Stimulated activated CD8-positive, alpha-beta memory T cell treated with anti-CD3 and anti-CD28 coated beads, Interleukin-12 subunit alpha, Interleukin-12 subunit beta, amount 100 ng/mL, for 24 hours (primary cell): ENCODE results near the gene MAPKBP1.

Experiments used
- DNase-seq: peaks from one replicate; pipeline ENCODE4 v3.0.0-alpha.2; 2020; ENCODE audit errors: extremely low read depth

MAPKBP1 gene

DNA sequence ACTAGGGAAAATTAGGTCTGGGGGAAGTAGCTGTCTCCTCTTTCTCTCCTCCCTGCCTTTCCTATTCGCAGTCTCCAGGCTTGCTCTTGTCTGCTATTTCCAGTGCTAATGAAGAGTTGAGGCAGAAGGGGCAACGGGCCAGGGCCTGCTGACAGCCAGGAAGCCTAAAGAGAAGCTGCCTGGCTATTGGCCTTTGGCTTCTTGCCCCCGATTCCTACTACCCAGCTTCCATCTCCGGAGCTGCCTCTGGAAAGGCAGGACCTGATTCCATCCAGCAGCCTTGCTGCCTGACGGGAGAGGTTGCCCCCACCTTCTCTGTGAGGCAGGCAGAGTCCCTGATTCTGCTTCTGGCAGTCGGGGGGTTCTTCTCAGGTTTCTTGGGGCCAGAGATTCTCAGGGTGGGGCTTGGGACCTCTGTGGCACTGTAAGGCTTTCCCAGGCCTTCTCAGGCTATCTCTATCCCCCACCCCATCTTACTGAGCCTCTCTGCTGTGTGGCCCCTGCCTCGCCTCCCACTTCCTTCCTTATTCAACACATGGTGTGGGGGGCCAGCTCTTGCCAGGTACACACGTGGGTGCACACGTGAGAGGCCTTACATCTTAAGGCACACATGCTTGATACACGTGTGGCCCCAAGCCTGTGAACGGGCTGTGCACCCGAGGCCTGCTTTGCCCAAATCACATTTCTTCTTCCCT, 35.4 kb downstream of the MAPKBP1 start:
- no peak for DNase-seq

DNA sequence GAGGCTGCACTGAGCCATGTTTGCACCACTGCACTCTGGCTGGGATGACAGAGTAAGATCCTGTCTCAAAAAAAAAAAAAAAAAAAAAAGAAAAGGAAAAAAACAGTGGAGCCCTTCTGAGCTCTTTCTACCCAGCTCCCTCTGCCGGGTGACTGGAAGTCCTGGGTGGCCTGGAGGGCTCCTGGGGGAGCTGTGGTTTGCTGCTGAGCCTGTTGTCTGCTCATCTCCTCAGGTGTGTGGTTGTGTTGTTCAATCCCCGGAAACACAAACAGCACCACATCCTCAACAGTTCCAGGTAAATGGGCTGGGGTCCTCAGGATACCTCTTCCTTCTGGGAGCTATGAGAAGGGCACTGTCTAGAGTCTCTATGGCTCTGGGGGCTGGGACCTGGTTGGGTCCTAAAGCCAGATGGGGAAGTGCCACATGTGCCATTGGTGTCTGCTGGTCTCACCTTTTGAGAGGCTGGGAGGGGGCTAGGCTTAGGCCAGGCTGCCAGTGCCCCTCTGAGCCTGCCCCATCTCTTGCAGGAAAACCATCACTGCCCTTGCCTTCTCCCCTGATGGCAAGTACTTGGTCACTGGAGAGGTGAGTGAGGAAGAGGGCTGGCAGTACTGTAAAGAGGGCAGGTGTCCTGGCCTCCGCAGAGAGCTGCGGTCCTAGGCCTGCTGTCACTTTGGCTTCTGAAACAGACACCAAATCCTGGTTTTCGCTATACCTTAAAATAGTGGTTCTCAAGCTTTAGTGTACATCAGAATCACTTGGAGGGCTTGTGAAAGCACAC, 36.6 kb downstream of the MAPKBP1 start:
- no peak for DNase-seq

DNA sequence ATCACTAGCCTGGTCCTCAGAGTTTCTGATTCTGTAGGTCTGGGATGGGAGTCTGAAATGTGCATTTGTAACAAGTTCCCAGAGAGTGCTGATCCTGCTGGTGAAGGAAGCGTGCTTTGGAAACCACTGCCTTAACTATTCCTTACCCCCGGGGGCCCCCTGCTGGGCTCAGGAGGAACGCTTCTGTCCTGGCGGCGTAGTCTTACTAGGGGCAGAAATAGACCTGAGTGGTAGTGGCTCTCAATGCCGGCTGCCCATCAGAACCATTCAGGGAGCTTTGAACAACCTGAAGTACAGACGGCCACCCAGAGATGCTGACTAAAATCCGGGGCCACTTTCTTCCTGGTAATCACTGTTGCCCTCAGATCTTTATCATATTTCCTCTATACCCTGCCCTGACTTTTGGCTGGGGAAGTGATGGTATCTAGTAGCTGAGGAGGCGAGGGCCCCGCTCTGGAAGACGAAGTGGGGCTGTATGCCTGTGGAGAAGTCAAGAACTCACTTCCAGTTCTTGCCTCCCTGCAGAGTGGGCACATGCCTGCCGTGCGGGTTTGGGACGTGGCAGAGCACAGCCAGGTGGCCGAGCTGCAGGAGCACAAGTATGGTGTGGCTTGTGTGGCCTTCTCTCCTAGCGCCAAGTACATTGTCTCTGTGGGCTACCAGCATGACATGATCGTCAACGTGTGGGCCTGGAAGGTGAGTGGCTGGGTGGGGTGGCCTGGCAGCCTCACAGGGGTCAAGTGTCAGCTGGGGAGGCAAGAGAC, 37.3 kb downstream of the MAPKBP1 start:
- peak; percentile 38 for DNase-seq

DNA sequence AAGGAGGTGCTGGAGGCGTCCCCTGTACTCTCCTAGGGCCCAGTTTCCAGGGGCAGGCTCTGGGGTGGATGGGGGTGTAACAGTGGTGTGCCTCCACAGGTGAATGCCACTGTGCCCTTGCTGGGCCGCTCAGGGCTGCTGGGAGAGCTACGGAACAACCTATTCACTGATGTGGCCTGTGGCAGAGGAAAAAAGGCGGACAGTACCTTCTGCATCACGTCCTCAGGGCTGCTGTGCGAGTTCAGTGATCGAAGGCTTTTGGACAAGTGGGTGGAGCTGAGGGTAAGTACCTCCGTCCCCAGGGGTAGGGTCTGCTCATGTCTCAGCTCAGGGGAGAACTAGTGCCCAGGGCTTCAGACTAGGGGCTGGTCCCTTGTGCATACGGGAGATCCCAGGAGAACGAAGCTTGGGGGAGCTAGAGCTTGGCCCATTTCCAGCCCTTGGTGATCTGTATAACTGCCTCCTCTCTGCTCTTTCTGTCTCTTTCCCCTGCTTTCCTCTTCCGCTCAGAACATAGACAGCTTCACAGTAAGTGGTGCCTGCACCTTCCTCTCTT, 38.6 kb downstream of the MAPKBP1 start:
- DNase-seq: no peak

DNA sequence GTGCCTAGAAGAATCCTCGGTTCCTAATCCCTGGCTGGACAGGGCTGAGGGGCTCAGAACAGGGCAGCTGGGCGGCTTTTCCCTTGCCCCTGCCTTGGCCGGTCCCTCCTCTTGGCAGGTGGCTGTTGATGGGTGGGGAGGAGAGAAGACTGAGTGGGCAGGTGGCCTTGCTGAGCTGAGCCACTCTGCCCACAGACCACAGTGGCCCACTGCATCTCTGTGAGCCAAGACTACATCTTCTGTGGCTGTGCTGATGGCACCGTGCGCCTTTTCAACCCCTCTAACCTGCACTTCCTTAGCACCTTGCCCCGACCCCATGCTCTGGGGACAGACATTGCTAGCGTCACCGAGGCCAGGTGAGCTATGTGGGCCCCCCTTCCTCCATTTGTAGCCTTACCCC, 39.1 kb downstream of the MAPKBP1 start:
- no peak for DNase-seq

DNA sequence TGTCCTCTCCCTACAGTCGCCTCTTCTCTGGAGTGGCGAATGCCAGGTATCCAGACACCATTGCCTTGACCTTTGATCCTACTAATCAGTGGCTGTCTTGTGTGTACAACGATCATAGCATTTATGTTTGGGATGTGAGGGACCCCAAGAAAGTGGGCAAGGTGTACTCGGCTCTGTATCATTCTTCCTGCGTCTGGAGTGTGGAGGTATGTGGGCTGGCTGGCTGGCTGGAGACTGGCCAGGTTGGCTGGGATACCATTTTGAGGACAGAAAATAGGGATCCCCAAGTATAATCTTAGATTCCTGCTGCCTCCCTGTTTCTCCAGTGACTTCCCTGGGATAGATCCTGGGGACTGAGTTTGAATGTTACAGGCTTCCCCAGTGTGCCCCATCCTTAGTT, 40.2 kb downstream of the MAPKBP1 start:
- no peak for DNase-seq

DNA sequence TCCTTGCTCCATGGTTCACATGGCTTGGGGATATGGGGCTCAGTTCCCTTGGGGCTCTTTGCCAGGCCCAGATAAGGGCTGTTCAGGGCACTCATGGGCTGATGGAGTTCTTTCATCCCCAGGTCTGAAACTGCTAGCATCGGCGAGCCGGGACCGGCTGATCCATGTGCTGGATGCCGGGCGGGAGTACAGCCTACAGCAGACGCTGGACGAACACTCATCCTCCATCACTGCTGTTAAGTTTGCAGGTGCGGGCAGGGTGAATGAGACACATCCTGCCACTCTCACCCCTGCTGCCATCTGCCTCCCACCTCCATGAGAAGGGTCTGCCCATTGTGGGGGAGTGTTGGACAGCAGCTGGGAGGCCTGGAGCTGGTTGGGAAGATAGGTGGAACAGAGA, 42.5 kb downstream of the MAPKBP1 start:
- DNase-seq: no peak

DNA sequence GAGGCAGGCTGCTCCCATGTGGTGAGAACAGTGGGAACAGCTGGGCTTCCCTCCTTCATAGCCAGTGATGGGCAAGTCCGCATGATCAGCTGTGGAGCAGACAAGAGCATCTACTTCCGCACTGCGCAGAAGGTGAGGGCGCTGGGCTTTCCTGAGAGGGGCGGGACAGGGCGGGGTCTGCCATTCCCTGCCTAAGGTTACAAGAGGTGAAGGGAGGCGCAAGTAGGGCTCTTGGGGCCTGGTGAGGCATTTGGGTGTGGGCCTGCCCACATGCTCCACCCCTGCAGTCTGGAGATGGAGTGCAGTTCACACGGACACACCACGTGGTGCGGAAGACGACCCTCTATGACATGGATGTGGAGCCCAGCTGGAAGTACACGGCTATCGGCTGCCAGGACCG, 43.0 kb downstream of the MAPKBP1 start:
- DNase-seq: no peak

DNA sequence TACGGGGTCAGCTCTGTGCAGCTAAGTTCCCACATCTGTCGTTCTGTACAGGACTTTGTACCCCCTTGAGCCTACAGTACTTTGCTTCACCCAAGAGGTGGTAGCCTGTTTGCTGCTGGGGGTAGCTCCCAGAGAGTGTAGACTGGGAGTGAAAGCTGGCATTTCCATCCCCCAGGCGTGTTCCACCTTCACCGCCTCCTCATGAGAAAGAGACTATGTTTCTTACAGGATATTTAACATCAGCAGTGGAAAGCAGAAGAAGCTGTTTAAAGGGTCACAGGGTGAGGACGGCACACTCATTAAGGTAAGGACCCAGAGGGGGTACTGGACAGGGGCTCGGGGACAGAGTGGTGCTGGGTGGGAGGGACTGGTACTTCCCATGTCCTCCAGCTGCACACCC, 43.5 kb downstream of the MAPKBP1 start:
- DNase-seq: no peak

DNA sequence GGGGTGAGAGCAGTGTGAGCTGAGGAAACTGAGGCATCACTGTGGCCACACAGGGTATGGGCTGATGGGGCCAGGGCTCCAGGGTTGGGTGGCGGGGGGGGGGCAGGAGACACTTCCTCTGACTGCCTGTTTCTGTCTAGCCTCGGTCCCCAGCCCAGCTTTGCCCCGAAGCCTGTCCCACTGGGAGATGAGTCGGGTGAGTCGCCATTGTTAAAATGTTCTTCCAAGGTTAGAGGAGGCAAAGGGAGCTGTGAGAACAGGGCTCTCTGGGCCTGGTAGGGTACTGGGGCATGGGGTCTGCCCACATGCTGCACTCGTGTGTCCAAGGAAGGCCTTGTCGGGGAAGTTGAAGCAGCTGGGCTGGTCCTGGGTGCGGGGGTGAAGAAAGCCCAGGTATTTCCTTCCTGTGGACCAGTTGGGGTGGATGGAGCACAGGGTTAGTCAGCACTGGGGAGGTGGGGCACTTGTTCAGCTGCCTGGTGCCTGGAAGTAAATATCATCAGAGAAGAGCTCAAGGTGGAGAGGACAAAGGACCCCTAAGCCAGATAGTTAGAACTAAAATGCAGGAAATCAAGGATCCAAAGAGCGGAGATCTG, 45.3 kb downstream of the MAPKBP1 start:
- no peak for DNase-seq

DNA sequence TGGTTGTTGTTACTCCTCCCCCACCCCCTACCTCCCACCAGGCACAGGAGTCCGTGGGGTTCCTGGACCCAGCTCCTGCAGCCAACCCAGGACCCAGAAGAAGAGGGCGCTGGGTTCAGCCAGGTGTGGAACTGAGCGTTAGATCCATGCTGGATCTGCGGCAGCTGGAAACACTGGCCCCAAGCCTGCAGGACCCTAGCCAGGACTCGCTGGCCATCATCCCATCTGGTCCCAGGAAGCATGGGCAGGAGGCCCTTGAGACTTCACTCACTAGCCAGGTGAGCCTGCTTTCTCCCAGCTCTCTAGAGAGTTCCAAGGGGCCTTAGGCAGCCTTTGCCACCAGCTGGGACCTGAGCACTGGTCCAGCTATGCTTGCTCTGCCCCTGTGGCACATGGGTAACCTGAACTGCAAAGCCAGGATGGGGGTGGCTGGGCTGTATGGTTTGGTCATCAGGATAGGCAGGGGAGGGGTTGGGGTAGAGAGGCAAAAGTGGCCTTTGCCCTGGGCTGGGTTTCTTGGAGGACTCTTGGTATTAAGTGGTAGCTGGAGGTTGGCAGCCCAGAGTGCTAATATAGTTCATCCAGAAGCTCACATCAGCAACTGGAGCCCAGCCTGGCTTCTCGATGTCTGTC, 46.6 kb downstream of the MAPKBP1 start:
- no peak for DNase-seq

DNA sequence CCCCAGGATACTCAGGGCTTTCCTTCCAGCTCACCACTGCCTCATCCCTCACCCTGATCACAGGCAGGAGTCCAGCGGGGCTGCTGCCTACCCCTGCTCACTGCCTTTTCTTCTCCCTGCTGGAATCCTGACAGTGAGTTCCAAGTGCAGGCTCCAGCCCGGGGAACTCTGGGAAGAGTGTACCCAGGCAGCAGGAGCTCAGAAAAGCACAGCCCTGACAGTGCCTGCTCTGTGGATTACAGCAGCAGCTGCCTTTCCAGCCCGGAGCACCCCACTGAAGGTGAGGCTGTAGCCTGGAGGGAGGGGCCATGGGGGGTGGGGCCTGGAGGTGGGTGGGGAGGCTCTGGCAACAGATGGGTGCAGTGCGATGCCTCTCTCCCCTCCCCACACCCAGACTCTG, 47.5 kb downstream of the MAPKBP1 start:
- DNase-seq: no peak

DNA sequence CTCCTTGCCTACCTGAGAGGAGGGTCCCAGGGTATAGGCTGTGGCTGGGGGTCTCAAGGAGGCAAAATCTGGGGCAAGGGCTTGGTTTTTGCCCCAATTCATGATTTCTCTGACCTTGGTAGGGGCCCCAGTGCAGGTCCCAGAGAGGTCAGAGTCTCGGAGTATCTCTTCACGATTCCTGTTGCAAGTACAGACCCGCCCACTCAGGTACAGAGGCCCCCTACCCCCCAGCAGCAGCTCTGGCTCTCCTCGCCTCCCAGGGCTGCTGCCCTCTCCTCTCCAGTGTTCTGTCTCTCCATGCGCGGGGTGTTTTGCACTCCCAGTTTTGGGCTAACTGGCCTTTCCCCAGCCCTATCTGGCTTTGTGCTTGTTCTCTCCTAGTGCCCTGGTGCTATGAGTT, 48.2 kb downstream of the MAPKBP1 start:
- DNase-seq: no peak

DNA sequence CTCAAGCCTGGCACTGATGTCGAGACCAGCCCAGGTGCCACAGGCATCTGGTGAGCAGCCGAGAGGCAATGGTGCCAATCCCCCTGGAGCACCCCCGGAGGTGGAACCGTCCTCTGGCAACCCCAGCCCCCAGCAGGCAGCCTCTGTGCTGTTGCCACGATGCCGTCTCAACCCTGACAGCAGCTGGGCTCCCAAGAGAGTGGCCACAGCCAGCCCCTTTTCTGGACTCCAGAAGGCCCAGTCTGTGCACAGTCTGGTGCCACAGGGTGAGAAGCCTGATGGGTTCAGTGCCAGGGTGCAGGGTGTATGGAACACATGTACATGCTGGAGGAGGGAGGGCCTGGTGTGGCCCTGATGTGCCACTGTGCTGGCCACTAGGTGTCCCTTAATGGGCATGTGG, 48.7 kb downstream of the MAPKBP1 start:
- DNase-seq: no peak

DNA sequence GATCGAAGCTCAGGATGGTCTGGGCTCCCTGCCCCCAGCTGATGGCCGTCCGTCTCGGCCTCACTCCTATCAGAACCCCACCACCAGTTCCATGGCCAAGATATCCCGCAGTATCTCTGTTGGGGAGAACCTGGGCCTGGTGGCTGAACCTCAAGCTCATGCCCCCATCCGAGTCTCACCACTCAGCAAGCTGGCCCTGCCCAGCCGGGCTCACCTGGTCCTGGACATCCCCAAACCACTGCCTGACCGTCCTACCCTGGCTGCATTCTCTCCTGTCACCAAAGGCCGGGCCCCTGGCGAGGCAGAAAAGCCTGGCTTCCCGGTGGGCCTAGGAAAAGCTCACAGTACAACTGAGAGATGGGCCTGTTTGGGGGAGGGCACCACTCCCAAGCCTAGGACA, 49.2 kb downstream of the MAPKBP1 start:
- DNase-seq: no peak

DNA sequence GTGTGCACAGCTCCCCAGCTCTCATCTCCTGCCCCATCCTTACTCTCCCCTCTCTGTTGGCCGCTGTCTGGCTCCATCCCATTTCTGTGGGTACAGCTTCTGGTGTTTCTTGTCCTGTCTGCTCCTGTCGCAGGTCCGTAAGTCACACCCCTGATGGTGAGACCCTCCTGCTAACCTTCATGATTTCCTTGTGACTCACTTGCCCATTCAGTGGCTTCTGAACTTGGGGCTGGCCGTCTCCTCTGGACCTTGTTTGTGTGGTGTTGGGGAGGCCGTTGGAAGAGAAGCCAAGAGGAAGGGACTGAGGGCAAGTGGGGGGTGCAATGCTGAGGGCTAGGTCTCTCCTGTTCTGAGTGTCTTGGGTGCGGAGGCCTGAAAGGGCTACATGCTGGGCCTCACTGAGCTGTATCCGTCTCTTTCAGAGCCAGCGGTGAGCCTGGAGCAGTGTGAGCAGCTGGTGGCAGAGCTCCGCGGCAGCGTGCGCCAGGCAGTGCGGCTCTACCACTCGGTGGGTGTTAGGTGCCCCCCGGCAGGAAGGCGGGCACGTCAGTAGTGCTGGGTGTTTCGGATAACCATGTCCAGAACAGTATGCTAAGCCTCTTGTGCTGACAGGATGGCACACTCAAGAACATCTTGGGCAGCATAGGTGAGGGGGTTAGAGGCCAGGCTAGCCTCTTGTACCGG, 49.9 kb downstream of the MAPKBP1 start:
- no peak for DNase-seq

DNA sequence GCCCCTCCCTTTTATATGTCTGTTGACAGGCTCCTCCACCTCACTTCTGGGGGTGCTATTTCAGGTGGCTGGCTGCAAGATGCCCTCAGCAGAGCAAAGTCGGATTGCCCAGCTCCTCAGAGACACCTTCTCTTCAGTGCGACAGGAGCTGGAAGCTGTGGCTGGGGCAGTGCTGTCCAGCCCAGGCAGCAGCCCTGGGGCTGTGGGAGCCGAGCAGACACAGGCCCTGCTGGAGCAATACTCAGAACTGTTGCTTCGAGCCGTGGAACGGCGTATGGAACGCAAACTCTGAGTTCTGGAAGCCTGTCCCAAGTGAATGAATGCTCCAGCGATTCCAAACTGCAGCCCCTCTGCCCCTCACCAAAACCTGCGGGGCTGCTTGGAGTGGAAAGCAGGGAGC, 50.9 kb downstream of the MAPKBP1 start:
- DNase-seq: no peak

DNA sequence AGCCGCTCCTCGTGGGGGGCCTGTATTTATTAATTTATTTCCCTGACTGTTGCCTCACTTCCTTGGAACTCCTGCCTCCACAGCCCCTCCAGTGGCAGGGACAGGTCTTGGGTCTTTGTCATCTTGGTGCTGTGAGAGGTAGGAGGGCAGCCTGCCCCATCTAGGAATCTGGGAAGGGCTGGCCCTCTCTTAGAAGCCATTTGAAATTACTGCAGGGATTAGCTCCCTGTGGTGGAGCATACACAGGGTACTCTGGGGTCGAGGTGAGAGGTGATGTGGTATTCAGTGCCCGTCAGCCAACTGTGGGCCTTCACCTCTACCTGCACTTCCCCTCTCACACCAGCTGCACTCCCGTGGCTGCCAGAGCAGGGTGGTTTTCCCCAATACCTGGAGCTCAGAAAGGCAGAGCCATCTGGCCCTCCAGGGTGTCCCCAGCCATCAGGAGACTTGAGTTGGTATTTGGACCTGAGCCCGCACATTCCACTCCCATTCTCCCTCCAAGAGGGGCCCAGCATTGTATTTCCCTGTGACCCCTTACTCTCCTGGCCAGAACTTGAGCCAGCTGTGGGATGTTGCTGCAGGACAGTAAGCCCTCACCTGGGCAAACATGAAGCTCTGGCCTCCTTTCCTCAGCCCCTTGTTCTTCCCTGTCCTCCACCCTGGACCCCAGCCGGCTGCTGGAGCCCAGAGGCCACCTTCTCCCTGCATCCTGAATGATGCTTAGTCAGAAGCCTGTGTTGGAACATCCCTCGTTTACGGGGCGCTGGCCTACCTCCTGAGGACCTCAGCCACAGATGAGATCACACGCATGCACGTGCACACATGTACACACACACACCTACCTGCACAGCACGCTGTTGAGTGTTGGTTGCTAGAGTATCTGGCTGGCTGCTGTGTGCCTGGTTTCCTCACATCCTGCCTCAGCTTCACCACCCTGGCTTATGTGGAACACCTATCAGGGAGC, 51.6 kb downstream of the MAPKBP1 start:
- no peak for DNase-seq

DNA sequence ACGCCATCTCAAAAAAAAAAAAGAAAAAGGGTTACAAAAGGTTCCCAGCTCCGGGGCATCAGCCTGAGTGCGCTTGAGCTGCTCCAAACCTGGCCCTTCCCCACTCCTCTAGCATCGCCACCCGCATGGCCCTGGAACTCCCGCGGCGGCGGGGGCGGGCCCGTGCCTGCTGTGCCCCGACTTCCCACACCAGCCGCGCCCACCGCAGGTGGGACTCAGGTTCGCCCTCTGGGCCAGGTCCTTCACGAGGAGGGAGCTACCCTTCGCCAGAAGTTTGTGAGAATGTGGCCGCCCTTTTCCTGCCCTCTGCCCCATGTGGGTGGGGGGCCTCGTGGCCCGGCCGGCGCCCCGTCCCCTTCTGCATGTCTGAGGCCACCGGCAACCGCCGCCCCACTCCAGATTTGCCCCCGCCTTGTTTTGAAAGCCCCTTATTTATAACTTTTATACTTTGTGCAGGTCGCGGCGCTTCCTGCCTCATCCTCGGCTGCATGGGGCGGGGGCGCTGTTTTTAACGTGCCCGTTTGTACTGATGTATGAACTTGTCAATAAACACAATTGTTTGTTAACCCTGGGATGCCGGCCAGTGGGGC, 53.1 kb downstream of the MAPKBP1 start:
- DNase-seq: no peak
